ENCODE data around the gene CYP2S1.
"Not testable (repeated sequence)": the region's sequence is repeated elsewhere in the genome, so short reads cannot be mapped to it uniquely, and the experiment has no call there.

CYP2S1 gene

DNA sequence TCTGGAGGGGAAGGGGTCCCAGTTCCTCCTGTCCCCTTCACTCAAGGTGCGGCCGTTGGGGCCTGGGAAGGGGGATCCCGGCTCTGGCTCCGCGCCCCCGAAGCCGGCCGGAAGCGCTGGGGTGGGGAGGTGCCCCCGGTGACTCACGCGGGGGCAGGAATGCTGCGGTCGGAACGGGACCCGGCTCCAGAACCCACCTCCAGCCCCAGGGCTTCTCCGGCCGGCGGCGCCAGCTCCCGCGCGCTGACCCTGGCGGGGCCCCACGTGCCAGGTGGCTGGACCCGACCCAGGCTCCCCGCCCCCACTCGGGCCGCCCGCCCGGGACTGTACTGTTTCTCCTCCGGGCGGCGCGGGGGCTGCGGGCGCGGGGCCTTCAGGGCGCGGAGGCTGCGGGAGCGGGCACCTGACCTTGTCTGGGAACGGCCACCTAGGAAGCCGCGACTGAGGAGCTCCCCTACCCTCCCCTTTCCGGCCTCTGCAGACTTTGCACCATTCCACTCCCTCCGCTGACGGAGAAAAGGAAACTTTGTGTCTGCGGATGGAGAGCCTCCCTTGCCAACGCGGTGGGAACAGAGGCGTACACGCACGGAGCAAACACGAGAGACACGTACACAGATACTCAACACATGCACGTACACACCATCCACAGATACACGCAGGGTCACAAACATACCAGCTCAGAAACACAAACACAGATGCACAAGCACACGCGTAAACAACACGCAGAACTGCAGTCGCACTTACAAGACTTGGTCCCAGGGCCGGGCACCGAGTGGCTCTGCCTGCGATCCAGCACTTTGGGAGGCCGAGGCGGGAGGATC, 33.2 kb downstream of the CYP2S1 start:
- peak in 8 of 14 donors; percentile 10 to 64 (median 29) for DNase-seq

DNA sequence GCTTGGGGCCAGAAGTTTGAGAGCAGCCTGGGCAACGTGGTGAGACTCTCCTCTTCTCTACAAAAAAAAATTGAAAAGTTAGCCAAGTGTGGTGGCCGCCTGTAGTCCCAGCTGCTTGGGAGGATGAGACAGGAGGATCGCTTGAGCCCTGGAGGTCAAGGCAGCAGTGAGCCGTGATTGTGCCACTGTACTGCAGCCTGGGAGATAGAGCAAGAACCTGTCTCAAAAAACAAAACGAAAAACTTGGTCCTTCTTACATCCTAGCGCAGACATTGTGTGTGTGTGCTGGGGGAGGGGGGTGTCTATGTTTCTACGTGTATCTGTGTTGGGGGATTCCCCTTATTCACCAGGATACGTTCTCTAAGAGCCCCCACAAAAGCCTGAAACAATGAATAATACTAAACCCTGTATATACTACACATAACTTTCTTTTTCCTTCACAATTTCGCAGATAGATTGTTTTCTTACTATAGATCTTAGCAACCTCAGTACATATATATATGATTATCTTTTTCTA, 33.9 kb downstream of the CYP2S1 start:
- no peak for DNase-seq

DNA sequence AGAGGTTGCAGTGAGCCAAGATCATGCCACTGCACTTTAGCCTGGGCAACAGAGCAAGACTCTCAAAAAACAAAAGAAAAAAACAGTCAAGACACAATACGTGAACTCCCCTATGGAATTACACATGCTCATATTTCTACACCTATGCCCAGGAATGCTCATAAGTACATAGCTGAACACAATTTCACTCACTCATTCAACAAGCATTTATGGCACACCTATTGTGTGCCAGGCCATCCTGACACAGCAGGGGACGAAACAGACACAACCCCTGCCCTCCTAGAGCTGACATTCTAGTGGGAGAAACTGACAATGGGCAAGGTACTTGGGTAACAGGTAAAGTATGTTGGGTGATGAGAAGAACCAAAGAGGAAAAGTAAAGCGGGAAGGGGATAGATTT, 35.5 kb downstream of the CYP2S1 start:
- DNase-seq, result no peak

DNA sequence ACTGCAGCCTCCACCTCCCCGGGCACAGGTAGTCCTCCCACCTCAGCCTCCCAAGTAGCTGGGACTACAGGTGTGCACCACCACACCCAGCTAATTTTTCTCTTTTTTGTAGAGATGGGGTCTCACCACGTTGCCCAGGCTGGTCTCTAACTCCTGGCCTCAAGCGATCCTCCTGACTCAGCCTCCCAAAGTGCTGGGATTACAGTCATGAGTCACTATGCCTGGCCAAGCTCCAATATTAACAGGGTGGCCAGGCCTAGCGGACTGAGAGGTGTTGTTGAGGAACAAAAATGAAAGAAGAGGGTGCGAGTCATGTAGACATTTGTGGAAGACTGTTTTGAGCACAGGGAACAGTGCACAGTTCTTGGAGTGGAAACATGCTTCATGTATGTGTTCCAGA, 36.3 kb downstream of the CYP2S1 start:
- not testable (repeated sequence) for DNase-seq

DNA sequence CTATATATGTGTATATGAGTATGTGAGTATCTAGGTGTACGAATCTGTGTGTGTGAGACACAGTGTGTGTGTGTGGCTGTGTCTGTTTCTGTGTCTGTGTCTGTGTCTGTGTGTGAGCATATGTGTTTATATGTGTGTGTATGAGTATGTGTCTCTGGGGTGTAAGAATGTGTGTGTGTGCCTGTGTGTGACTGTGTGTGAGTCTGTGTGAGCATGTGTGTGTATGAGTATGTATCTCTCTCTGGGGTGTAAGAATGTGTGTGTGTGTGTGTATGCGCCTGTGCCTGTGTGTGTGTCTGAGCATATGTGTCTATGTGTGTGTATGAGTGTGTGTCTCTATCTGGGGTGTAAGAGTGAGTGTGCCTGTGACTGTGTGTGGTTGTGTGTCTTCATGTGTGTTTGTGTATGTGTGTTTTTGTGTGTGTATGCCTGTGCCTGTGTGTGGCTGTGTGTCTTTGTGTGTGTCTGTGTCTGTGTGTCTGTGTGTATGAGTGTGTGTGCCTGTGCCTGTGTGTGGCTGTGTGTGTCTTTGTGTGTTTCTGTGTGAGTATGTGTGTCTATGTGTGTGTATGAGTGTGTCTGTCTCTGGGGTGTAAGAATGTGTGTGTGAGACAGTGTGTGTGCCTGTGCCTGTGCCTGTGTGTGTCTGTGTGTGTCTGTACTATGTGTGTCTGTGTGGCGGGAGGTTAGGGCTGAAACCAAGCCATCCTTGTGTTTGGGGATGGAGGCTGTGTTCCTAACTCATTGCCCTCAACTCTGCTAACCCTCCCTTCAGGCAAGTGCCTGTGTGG, 37.2 kb downstream of the CYP2S1 start:
- no peak for DNase-seq

DNA sequence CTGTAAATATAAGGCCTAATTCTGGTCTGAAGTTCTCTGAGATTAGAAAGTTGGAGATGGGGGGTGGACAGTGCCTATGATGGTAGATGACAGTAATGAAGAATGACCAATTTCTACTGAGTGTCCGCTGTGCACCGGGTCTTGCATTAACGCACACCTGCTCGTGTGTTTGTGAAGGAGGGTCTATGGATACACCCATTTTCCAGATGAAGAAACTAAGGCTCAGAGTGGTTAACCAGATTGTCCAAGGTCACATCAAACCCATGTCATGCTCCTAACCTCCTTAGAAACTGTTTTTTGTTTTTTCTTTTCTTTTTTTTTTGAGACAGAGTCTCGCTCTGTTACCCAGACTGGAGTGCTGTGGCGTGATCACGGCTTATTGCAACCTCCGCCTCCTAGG, 39.7 kb downstream of the CYP2S1 start:
- DNase-seq, result no peak

DNA sequence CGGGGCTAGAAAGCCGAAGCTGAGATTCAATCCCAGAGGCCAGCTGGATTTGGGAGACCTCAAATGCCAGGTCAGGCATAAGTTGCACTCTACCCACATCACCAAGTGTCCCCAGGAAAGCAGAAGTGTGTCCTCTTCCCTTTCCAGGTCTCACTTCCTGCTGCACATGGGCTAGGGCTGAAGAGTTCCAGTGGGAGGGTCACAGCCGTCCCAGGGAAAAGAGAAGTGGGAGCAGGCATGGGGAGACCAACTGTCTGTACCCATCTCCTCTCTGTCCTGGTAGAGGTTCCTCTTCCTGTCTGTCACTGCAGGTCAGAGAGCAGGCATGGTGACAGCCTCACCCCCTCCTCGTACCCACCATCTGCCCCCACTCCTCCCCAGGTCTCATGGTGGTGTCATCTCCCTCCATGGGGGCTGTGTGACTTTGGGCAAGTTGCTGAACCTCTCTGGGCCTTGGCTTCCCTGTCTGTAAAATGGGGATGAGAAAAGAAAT, 40.8 kb downstream of the CYP2S1 start:
- peak in 6 of 14 donors; percentile 14 to 31 (median 22) for DNase-seq

DNA sequence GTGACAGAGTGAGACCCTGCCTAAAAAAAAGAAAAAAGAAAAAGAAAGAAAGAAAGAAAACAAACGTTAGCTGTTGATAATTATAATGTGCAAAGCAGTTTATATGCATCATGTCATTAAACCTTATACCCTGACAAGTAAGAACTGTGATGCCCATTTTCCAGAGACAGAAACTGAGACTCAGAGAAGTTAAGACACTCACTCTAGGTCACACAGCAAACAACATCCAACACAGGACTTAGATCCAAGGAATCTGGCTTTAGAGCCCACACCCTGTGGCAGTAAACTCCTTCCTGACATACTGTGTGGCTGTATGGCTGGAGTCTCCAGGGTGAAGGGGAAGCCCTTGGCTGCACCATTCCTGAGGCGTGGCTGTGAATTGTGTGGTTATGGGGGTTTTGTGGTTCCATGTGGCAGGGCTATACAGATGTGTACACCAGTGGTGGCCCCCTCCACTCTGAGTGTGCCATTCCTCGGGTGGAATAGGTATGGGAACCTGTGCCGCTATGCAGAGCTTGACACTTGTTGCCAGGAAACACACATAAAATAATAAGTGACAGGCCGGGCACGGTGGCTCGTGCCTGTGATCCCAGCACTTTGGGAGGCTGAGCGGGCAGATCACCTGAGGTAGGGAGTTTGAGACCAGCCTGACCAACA, 41.6 kb downstream of the CYP2S1 start:
- DNase-seq, result no peak

DNA sequence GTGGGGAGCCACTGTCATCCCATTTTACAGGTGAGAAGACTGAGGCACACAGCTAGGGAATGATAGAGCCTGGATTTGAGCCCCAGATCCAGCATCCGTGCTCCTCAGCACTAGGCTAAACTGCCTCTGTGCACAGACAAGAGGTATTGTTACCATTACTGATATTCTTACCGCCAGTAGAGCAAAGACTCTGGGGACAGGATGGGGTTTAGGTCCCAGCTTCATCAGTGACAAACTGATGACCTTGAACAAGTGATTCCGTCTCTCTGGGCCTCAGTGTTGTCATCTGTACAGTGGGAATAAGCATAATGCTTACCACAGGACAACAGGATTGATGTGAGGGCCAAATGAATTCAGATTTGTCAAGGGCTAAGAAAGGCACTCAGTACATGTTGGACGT, 42.5 kb downstream of the CYP2S1 start:
- no peak for DNase-seq

DNA sequence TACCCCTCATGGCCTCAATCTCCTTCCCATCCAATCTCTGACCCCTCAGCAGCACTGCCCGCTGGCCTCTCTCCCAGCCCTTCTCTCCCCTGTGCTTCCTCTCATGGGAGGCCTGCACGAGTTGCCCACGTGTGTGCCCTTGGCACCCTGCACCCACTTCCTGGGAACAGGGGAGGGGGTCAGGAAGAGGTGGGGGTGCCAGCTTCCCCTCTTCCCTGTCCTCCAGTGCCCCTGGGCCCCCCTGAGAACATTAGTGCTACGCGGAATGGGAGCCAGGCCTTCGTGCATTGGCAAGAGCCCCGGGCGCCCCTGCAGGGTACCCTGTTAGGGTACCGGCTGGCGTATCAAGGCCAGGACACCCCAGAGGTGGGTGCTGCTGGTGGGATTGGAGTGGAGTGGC, 45.2 kb downstream of the CYP2S1 start:
- peak in 2 of 14 donors; percentile 10 to 16 for DNase-seq

DNA sequence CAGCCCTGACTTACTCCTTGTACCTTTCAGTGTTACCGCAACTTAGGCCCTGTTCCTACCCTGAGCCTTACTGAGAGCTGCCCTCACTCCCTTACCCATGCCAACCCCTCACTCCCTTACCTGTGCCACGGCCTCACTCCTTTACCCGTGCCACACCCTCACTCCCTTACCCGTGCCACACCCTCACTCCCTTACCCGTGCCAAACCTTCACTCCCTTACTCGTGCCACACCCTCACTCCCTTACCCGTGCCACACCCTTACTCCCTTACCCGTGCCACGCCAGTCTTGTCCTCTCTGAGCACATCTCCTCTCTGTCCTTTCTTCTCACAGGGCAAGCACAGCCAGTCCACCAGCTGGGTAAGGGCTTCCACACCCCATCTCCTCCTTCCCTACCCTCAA, 46.3 kb downstream of the CYP2S1 start:
- no peak for DNase-seq

DNA sequence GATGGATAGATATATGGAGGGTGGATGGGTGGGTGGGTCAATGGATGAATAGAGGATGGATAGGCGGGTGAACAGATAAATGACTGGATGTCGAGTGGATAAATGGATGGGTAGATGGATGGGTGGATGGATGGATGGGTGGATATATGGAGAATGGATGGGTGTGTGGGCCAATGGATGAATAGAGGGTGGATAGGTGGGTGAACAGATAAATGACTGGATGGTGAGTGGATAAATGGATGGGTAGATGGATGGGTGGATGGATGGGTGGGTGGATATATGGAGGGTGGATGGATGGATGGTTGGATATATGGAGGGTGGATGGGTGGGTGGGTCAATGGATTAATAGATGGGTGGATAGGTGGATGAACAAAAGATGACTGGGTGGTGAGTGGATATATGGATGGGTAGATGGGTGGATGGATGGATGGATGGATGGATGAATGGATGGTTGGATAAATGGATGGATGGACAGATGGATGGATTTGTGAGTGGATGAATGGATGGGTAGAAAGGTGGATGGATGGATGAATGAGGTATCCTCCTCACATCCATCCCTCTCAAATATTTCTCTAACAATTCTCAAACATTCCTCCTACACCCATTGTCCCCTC, 47.0 kb downstream of the CYP2S1 start:
- no peak for DNase-seq

DNA sequence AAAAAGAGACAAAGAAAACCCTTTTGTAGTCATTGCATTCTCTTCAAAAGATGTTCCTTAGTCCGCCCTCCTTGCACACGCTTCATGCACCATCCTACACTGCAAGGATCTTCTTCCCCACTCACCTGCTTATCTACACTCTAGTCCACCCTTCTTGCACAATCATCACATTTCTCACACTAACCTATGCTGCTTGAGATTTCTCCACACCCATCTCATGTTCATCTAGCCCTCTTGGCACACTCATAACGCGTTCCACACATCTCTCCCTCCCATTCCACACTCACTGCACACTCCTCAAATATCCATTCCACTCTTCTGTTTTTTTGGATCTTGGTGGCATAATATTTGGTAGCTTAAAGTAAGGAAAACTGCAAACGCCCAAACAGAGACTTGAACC, 48.8 kb downstream of the CYP2S1 start:
- DNase-seq, result no peak

DNA sequence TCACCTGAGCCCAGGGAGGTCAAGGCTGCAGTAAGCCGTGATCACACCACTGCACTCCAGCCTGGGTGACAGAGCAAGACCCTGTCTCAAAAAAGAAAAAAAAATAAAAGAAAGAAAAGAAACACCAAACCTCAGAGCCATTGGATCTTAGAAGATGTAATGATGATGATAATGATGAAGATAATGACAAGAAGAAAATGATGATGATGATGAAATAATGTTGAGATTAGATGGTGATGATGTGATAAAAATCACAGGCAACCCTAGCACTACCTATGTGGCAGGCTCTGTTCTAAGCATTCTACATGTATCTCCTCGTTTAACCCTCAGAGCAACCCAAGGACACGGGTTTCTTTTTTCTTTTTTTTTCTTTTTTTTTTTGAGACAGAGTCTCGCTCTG, 51.1 kb downstream of the CYP2S1 start:
- no peak for DNase-seq

DNA sequence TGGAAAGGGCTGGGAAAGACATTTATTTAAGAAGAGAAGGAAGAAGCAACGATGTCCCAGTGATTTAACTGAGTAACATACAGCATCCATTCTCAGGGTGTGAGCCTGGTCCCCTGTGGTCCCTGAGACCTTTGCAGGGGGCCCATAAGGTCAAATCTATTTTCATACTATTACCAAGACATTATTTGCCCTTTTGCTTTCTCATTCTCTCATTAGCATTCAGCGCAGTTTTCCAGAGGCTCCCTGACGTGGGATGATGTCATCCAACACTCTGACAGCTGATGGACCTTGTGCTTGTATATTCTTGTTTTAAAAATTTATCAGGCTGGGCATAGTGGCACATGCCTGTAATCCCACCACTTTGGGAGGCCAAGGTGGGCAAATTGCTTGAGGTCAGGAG, 52.8 kb downstream of the CYP2S1 start:
- DNase-seq, result no peak

DNA sequence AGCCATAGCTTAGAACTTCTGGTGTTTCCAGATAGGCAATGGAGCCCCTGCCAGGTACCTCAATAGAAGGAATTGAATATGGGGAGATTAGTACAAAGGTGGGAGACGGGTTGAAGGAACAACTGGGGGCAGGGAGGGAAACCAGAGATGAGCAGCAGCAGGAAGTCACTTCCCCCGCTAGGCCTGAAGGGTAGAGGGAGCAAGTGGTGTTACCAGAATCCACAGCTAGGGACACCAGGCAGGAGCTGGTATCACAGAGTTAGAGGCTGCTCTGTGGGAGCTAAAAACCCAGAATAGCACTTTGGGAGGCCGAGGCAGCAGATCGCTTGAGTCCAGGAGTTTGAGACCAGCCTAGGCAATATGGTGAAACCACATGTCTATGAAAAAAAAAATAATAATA, 55.9 kb downstream of the CYP2S1 start:
- DNase-seq, result no peak

DNA sequence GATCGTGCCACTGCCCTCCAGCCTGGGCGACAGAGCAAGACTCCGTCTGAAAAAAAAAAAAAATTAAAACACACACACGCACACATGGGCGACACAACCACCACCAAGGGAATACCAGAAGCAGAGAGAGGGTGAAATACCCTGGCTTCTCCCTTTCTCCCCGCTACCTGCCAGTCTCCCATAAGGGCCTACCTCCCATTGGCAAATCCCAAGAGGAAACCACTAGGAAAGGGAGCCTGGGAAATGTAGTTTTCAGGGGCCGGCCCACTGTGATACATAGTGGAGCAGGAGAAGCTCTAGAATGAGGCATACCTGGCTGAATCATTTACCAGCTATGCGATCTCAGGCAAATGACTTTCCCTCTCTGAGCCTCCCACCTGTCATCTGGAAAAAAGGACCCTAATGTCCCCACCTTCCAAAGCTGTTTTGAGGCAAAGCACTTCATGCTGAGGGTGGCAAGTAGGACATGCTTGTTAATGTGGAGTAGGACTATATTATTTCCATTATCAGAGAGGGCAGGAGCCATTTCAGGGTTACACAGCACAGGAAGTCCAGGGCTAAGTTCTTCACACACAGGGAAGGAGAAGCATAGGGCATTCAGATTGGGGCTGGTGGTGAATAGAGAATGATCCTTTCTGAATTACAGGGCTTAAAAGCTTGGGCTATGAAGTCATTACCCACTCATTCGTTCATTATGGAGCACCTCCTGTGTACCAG, 56.8 kb downstream of the CYP2S1 start:
- DNase-seq, result no peak

DNA sequence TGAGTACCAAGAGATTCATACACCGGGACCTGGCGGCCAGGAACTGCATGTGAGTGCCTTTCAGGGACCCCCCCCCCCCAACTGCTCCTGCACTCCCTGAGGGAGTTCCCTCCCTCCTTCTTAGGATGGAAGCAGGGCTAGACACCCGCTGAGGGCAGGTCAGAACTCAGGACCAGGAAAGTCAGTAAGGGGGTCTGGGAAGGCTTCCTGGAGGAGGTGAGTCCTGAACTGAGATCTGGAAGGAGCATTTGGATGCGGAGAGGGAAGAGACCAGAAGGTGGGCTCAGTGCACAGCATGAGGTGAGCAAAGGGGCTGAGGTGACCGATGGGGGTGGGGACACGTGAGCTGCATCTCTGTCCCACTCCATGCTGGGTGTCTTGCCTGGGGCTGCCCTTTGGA, 60.6 kb downstream of the CYP2S1 start:
- no peak for DNase-seq

DNA sequence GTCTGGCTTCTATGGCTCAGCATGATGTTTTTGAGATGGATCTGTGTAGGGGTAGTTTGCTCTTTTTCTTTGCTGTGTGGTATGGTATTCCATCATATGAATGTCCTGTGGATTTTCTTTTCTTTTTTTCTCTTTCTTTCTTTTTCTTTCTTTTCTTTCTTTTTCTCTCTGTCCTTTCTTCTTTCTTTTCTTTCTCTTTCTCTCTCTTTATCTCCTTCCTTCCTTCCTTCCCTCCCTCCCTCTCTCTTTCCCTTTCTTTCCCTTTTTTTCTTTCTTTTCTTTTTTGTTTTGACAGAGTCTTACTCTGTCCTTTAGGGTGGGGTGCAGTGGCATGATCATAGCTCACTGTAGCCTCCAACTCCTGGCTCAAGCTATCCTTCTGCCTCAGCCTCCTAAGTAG, 62.2 kb downstream of the CYP2S1 start:
- DNase-seq, result no peak

All from C1 segment of cervical spinal cord (tissue), 14 donors.